GM12878 (cell line): ENCODE measurements around the gene VPS54. TPM values are rescaled to one million over a fixed set of nuclear protein-coding genes. Genes with fewer than 3 reads are reported as not detected.
"Not testable (repeated sequence)": the region's sequence is repeated elsewhere in the genome, so short reads cannot be mapped to it uniquely, and the experiment has no call there.

ENCODE experiments used
- ATAC-seq: fragments of 200-7000 bp; cut with Tn5 transposase; 3 replicates; pipeline ENCODE4 v1.9.1; 2020; ENCODE audit warnings: mild to moderate bottlenecking, moderate library complexity
- BruUV-seq: library from RNA; stranded (reverse); fragments of 400-500 nt; replicated peaks from 2 replicates; lab custom pipeline; 2021; lab: Mats Ljungman, UMichigan
- CTCF ChIA-PET: fragments of 300-600 bp; sonication (Branson Sonifier 250); formaldehyde crosslinking; extraction: SDS; loops from one replicate; lab custom pipeline; 2021; ENCODE audit warnings: inconsistent platforms; lab: Yijun Ruan, JAX
- POLR2A ChIA-PET: fragments of 350-600 bp; formaldehyde crosslinking; extraction: SDS; loops from one replicate; lab custom pipeline; 2021; ENCODE audit warnings: inconsistent platforms; lab: Charles Lee
- RAD21 ChIA-PET: fragments of 300-600 bp; sonication (Branson Sonifier 250); formaldehyde crosslinking; loops from one replicate; lab custom pipeline; 2023; ENCODE audit warnings: antibody characterized with exemption; ENCODE audit not compliant: unreplicated experiment; lab: Charles Lee
- SMC1A ChIA-PET: fragments of 300-600 bp; sonication (Branson Sonifier 250); formaldehyde crosslinking; loops from one replicate; lab custom pipeline; 2023; ENCODE audit not compliant: unreplicated experiment, uncharacterized antibody; lab: Charles Lee
- DNase-seq: peaks from one replicate; pipeline ENCODE4 v3.0.0-alpha.2; 2011; ENCODE audit warnings: low read depth, low spot score
- FAIRE-seq: peaks from 3 replicates; lab custom pipeline; 2011; peaks lifted over from hg19 to GRCh38; lab: Jason Lieb, UNC
- H2AFZ ChIP-seq: 2 replicates; pipeline ENCODE4 v1.6.0; 2011; ENCODE audit warnings: low read depth, low read length, control low read depth; ENCODE audit not compliant: control insufficient read depth
- H3K27ac ChIP-seq: 2 replicates; pipeline ENCODE4 v1.5.1; 2011; ENCODE audit warnings: control low read depth; ENCODE audit not compliant: control insufficient read depth, insufficient read depth
- H3K27me3 ChIP-seq, 2 experiments: replicated peaks in 1 of 2; 2 replicates each; pipeline versions ENCODE4 v1.6.0 to v1.6.1; 2011; ENCODE audit warnings: low read length in 1 of 2; ENCODE audit not compliant: control insufficient read depth in 2 of 2, insufficient read depth in 2 of 2
- H3K36me3 ChIP-seq, 2 experiments: 2 replicates each; pipeline ENCODE4 v1.5.1; 2011; ENCODE audit warnings: low read length in 1 of 2; ENCODE audit not compliant: control insufficient read depth in 2 of 2, insufficient read depth in 2 of 2
- H3K4me1 ChIP-seq: 2 replicates; pipeline ENCODE4 v1.6.1; 2011; ENCODE audit warnings: mild to moderate bottlenecking, low read length, moderate library complexity, mixed read lengths; ENCODE audit not compliant: control insufficient read depth, insufficient read depth
- H3K4me2 ChIP-seq: 2 replicates; pipeline ENCODE4 v1.6.0; 2011; ENCODE audit warnings: control low read depth; ENCODE audit not compliant: control insufficient read depth, insufficient read depth
- H3K4me3 ChIP-seq: fragments of 200-600 bp; sonication (generic); 2 replicates; pipeline ENCODE4 v1.5.1; 2016
- H3K79me2 ChIP-seq: 2 replicates; pipeline ENCODE4 v1.6.0; 2011; ENCODE audit warnings: low read length; ENCODE audit not compliant: control insufficient read depth, insufficient read depth
- H3K9ac ChIP-seq: 2 replicates; pipeline ENCODE4 v1.8.0; 2011; ENCODE audit warnings: low read length, control low read depth, mixed read lengths; ENCODE audit not compliant: control insufficient read depth, insufficient read depth
- H3K9me3 ChIP-seq: replicated peaks from 3 replicates; pipeline ENCODE4 v1.5.1; 2011; ENCODE audit warnings: mild to moderate bottlenecking, low read length; ENCODE audit not compliant: control insufficient read depth, insufficient read depth
- H4K20me1 ChIP-seq: 2 replicates; pipeline ENCODE4 v1.6.0; 2011; ENCODE audit not compliant: control insufficient read depth, insufficient read depth
- FOS ChIP-seq: IDR thresholded peaks from 3 replicates; pipeline ENCODE4 v1.6.1; 2011; ENCODE audit warnings: borderline replicate concordance; ENCODE audit not compliant: insufficient read length; ENCODE audit errors: extremely low read depth
- IKZF1 ChIP-seq: fragments of 450-650 bp; conservative IDR thresholded peaks from 2 replicates; pipeline ENCODE4 v1.6.1; 2017; ENCODE audit warnings: antibody characterized with exemption, mild to moderate bottlenecking
- MTA3 ChIP-seq: IDR thresholded peaks from 2 replicates; pipeline ENCODE4 v1.6.1; 2012; ENCODE audit warnings: low read length, inconsistent platforms, borderline replicate concordance
- WGBS: methylation state at CpG from one replicate; pipeline ENCODE4 v1.1.6; 2016; ENCODE audit warnings: low lambda C conversion rate; ENCODE audit not compliant: insufficient replicate concordance, insufficient coverage; ENCODE audit errors: missing lambda C conversion rate; 5-methylcytosine and 5-hydroxymethylcytosine counted together
- in situ Hi-C: fragments of 300-500 bp; cut with MboI; formaldehyde crosslinking; loops from 9 replicates; pipeline ENCODE4 v1.14.3; 2018; ENCODE audit warnings: mixed read lengths
- intact Hi-C: fragments of 100-400 bp; cut with micrococcal nuclease; formaldehyde crosslinking; loops from one replicate; pipeline ENCODE4 v1.14.2; 2022; ENCODE audit not compliant: unreplicated experiment
- polyA plus RNA-seq, 11 experiments: library from polyadenylated mRNA; depleted of rRNA in 4 of 11; unstranded in 6 of 11; stranded (reverse) in 5 of 11; fragments of >200 nt; fragmentation: Nextera tagmentation in 4 of 11; fragmentation: Illumina TruSeq in 1 of 11; extraction: Ambion mirVana in 4 of 11; extraction: Trizol in 1 of 11; gene quantifications; 1 replicate in 1 of 11; 2 replicates in 10 of 11; pipeline versions ENCODE4 v1.2.1 to v1.2.3, GENCODE V29; 2011 to 2016; ENCODE audit warnings: inconsistent platforms in 2 of 11, missing spikeins in 2 of 11, low read depth in 1 of 11
- total RNA-seq, 4 experiments: library from RNA; depleted of rRNA in 3 of 4; stranded (reverse); fragments of >200 nt in 3 of 4; fragmentation: Illumina TruSeq in 1 of 4; extraction: Trizol in 1 of 4; gene quantifications; 2 replicates each; pipeline versions ENCODE4 v1.2.1 to v1.2.3, GENCODE V29; 2013 to 2021

Gene VPS54
- total and polyA plus RNA-seq, 10 of the 15 experiments (the other 5 are each of a cell fraction or from before 2014, with no cell fraction given) = 1.6 to 16.2 (median 9.3) TPM

DNA sequence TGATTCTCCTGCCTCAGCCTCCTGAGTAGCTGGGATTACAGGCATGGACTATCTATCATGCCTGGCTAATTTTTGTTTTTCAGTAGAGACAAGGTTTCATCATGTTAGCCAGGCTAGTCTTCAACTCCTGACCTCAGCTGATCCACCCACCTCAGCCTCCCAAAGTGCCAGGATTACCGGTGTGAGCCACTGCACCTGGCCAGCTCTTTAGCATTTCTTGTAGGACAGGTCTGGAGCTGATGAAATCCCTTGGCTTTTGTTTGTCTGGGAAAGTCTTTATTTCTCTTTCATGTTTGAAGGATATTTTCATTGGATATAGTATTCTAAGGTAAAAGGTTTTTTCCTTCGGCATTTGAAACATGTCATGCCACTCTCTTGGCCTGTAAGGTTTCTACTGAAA, 20.2 kb downstream of the VPS54 start:
- ChIA-PET SMC1A (interaction anchor here (1.2 to 1.3 kb wide), 2 partner anchors 8 to 73 kb away, joined by 3 read pairs; no protein-coding TSS in a partner anchor), POLR2A (no interaction called here), CTCF (interaction anchor here (0.5 kb wide), 1 partner anchor 316 kb away, joined by 3 read pairs; no protein-coding TSS in a partner anchor), RAD21 (no interaction called here)
- FAIRE-seq = no peak
- no peak overlapping the region for H3K4me3 ChIP-seq
- WGBS = 100% methylated on average over 2 of the region's 2 CpGs
- TF ChIP-seq MTA3 = no peak
- TF ChIP-seq IKZF1 = no peak
- TF ChIP-seq FOS = no peak
- no peak overlapping the region for H2AFZ ChIP-seq
- intact Hi-C loops (no loop called here), in situ Hi-C loops (no loop called here)
- H3K27me3 ChIP-seq = no peaks in the 10 kb centered on the region
- H3K27ac ChIP-seq = no peak overlapping the region
- H3K9me3 ChIP-seq = peaks cover 2% of the 10 kb centered on the region; the same call in 2 of the 3 replicates
- H3K9ac ChIP-seq = no peak overlapping the region
- H3K36me3 ChIP-seq = peaks cover 1 to 5% of the 10 kb centered on the region in 2 experiments; a peak in 2 of 4 replicates
- no peak for DNase-seq
- no peaks in the 10 kb centered on the region for H4K20me1 ChIP-seq
- H3K4me2 ChIP-seq = no peak overlapping the region
- peaks cover 1% of the 10 kb centered on the region; the same call in 1 of the 2 replicates for H3K79me2 ChIP-seq
- no peak for ATAC-seq
- BruUV-seq = no TSS peak
- no peaks in the 10 kb centered on the region for H3K4me1 ChIP-seq

DNA sequence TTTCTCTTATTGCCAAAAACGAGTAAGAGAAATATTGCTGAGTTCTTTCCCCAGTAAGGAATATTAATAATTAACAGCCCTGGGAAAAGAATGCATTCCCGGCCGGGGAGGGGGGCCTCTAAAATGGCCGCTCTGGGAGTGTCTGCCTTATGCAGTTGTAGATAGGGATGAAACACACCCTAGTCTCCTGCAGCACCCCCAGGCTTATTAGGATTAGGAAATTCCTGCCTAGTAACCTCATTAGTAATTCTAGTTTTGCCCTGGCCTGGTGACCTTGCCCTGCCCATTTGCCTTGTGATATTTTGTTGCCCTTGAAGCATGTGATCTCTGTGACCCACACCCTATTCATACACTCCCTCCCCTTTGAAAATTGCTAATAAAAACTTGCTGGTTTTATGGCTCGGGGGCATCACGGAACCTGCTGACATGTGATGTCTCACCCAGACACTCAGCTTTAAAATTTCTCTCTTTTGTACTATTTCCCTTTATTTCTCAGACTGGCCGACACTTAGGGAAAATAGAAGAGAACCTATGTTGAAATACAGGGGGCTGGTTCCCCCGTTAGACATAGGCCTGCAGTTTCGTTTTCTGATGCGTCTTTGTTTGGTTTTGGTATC, 22.5 kb downstream of the VPS54 start:
- SMC1A ChIA-PET, H2AFZ ChIP-seq, H3K9me3 ChIP-seq, FAIRE-seq, H3K4me3 ChIP-seq, H3K9ac ChIP-seq, CTCF ChIA-PET, H3K79me2 ChIP-seq, in situ Hi-C loops, DNase-seq, ATAC-seq, H4K20me1 ChIP-seq, H3K27me3 ChIP-seq, RAD21 ChIA-PET, H3K4me1 ChIP-seq, BruUV-seq, POLR2A ChIA-PET, H3K27ac ChIP-seq, H3K4me2 ChIP-seq, intact Hi-C loops, H3K36me3 ChIP-seq: not testable (repeated sequence)
- 97% methylated on average over 10 of the region's 10 CpGs for WGBS

DNA sequence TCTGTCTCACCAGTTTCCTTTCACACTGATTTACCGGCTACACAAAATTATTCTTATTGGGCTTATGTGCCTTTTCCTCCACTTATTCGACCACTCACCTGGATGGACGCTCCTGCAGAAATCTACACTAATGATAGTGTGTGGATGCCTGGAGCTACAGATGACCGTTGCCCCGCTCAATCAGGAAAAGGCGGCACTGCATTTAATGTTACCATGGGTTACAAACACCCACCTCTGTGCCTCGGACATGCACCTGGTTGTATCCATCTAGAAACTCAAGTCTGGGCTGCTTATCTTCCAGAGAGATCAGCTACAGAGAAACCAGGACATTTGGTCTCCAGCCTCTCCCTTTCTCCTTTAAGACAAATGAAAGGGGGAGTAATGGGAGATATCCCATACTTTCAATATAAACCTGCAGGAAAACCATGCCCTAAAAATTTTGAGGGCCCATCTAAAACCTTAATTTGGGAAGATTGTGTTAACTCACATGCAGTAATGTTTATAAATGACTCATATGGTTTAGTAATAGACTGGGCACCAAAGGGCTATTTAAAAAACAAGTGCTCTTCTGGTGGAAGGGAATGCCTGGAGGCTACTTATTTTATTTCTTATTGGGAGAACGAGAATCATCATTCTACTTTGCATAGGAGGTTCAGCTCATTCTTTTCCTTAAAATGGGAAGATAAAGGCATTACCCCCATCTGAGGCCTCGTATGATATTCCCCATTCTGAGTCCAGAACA, 24.7 kb downstream of the VPS54 start:
- H3K4me3 ChIP-seq, H3K9me3 ChIP-seq, DNase-seq, H2AFZ ChIP-seq, H3K9ac ChIP-seq, ATAC-seq, BruUV-seq, RAD21 ChIA-PET, H3K27ac ChIP-seq, H3K4me1 ChIP-seq, H3K4me2 ChIP-seq, H4K20me1 ChIP-seq, POLR2A ChIA-PET, FAIRE-seq, H3K27me3 ChIP-seq, in situ Hi-C loops, CTCF ChIA-PET, H3K36me3 ChIP-seq, H3K79me2 ChIP-seq, intact Hi-C loops: not testable (repeated sequence)
- 91% methylated on average over 9 of the region's 9 CpGs for WGBS
- SMC1A ChIA-PET = interaction anchor here (0.6 kb wide), 1 partner anchor 35 kb away, joined by 3 read pairs; no protein-coding TSS in a partner anchor
